ENCODE results near the gene NANP. TPM values are rescaled to one million over a fixed set of nuclear protein-coding genes. Genes with fewer than 3 reads are reported as not detected.
A peak's percentile ranks its signal among the peaks of the same experiment; 100 is the strongest.
"Not testable (repeated sequence)": the region's sequence is repeated elsewhere in the genome, so short reads cannot be mapped to it uniquely, and the experiment has no call there.

The NANP gene
- polyA plus RNA-seq, 3 donors from 2014 or later: 2.4 to 4.9 (median 2.5) TPM

DNA sequence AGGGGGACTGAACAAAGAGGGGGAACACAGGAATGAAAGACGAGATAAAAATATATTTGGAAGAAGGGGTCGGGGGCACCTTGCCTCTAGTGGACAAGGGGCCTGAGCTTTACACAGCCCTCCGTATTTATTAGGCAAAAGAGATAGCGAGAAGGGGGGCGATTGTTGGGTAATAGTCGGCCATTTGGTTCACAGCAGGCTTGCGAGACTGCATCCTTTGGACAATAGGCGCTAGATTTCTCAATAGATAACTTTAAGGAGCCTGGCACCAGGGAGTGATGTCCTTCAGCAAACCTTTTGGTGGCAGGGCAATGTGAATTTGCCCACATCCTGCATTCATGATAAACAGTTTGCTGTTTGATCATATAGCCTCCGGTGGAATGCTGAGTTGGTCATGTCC lies 3.0 kb upstream of the NANP start:
- Mint-ChIP-seq H3K36me3 (peaks cover 0 to 3% (median 3%) of the 10 kb centered on the region in 3 donors), H3K4me1 (peaks cover 19 to 25% of the 10 kb centered on the region in 2 donors), H3K4me3 (no peak overlapping the region), H3K9me3 (no peaks in the 10 kb centered on the region), H3K27me3 (ENCODE audit: low read depth in 3 of 3) (peaks cover 4 to 19% (median 9%) of the 10 kb centered on the region in 3 donors), H3K27ac (no peak overlapping the region)
- no peak for DNase-seq

DNA sequence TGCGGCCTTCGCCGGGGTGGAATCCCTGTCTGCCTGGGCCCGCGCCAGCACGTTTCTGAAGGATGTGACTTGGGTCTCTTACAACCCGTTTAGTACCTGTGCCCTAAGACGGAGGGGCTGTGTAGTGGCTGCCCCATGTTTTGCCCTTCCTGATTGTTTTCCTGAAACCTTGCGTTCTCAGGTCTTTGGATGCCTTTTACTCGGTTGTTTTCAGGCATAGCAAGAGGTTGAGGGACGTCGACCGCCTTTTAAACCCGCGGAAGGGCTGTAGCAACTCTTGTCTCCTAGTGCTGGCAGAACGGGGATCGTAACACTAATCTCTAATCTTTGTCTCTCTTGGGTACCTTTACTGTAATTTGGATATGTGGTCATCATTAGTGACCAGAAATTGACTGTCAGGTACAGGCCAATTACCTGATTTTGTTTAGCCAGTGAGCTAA lies 706 bp upstream of the NANP start:
- DNase-seq: no peak
- H3K27me3 Mint-ChIP-seq (ENCODE audit: low read depth in 3 of 3): peaks cover 4 to 19% (median 9%) of the 10 kb centered on the region in 3 donors
- no peaks in the 10 kb centered on the region for H3K9me3 Mint-ChIP-seq
- peak overlapping the region; percentile 88 to 97 (median 95) for H3K27ac Mint-ChIP-seq
- peaks cover 19 to 26% of the 10 kb centered on the region in 2 donors for H3K4me1 Mint-ChIP-seq
- peak overlapping the region; percentile 94 to 98 (median 96) for H3K4me3 Mint-ChIP-seq
- peaks cover 0 to 3% (median 0%) of the 10 kb centered on the region in 3 donors for H3K36me3 Mint-ChIP-seq

DNA sequence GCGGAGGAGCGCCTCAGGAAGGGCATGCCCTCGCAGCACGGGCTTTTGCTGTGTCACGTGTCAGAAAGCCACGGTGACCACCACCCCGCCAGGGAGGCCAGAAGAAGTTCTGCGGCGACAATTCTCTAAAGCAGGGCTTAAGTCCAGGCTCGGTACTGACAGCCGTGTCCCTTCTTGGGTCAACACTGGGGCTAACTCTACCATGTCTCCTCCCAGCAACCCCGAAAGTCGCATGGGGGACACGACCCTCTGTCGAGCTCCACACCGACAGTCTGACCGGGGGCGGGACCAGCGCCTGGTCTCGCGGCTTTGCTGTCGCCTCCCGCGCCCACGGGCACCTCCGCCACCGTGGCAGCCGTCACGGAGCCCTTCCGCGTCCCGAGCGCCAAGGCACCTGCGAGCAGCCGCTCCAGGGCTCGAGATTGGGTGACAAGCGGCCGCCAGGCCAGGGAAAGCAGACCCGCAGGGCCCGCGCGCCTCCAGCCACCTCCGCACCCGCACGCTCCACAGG lies 534 bp downstream of the NANP start:
- H3K4me3 Mint-ChIP-seq: peak overlapping the region; percentile 94 to 98 (median 96)
- H3K4me1 Mint-ChIP-seq: peaks cover 19 to 26% of the 10 kb centered on the region in 2 donors
- H3K27ac Mint-ChIP-seq: peak overlapping the region; percentile 77 to 97 (median 95)
- peaks cover 4 to 19% (median 11%) of the 10 kb centered on the region in 3 donors for H3K27me3 Mint-ChIP-seq (ENCODE audit: low read depth in 3 of 3)
- no peaks in the 10 kb centered on the region for H3K9me3 Mint-ChIP-seq
- DNase-seq: peak in 1 of 3 donors; percentile 51
- H3K36me3 Mint-ChIP-seq: peaks cover 0 to 3% (median 0%) of the 10 kb centered on the region in 3 donors

DNA sequence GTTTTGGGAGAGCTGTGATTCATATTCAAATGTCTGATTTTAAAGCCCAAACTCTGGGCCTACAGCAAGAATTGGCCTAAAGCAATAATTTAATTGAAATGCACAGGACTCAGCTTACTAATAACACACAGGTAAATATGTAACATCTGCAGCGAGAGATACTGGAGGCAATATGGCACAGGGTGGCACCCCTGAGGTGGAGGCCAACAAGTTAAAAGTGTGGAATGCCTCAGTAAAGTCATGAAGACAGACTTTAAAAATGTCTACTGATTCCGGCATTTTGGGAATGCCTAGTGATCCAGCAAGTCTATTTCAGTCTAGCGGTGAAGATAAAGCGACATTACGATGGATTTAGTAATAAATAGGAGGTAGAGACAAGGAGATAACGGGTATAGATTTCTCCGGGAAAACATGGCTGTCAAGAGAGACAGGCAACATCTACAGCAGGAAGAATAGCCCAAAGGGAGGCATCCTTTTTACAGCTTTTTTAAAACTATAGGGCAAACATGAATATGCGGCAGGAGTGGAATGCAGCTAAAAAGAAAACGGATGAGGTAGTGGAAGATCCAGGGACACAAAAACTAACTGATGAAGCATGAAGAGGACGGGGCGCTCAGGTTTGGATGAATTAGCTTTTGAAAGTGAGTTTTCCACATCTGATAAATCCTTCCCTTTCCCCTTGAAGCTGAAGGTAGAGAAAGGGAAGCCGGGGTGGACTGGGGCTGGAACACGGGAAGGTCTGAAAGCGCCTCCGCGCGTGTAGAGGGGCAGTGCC lies 1.2 kb downstream of the NANP start:
- Mint-ChIP-seq H3K27ac (peak overlapping the region; percentile 77 to 94 (median 84)), H3K4me1 (peaks cover 19 to 26% of the 10 kb centered on the region in 2 donors)
- no peak for DNase-seq

DNA sequence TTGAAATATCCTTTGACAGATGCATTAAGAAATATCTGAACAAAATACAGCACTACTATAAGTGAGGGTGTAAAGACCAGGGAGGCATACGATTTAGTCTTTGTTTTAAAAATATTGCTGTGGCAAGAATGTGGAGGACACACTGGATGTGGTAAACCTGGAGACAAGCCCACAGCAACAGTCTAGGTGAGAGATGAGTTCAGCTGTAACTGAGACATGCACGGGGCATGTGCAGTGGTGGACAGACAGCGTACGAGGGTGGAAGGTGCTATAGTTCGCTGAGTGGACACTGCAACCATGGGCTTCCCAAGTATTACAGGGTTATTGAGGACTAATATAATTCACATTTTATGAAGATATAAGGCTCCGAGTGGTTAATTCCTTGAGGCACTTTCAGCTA lies 1.8 kb downstream of the NANP start:
- no peaks in the 10 kb centered on the region for H3K9me3 Mint-ChIP-seq
- peak overlapping the region; percentile 94 to 98 (median 96) for H3K4me3 Mint-ChIP-seq
- no peak for DNase-seq
- peaks cover 0 to 3% (median 0%) of the 10 kb centered on the region in 3 donors for H3K36me3 Mint-ChIP-seq
- peaks cover 19 to 26% of the 10 kb centered on the region in 2 donors for H3K4me1 Mint-ChIP-seq
- peaks cover 5 to 19% (median 11%) of the 10 kb centered on the region in 3 donors for H3K27me3 Mint-ChIP-seq (ENCODE audit: low read depth in 3 of 3)
- H3K27ac Mint-ChIP-seq: peak overlapping the region in 2 of 6 donors; percentile 5 to 55

More for the DNA sequence above, 1.2 kb downstream of the NANP start:
- Mint-ChIP-seq H3K36me3 (peaks cover 0 to 3% (median 0%) of the 10 kb centered on the region in 3 donors), H3K27me3 (ENCODE audit: low read depth in 3 of 3) (peaks cover 5 to 19% (median 11%) of the 10 kb centered on the region in 3 donors), H3K4me3 (peak overlapping the region; percentile 94 to 98 (median 96)), H3K9me3 (no peaks in the 10 kb centered on the region)

DNA sequence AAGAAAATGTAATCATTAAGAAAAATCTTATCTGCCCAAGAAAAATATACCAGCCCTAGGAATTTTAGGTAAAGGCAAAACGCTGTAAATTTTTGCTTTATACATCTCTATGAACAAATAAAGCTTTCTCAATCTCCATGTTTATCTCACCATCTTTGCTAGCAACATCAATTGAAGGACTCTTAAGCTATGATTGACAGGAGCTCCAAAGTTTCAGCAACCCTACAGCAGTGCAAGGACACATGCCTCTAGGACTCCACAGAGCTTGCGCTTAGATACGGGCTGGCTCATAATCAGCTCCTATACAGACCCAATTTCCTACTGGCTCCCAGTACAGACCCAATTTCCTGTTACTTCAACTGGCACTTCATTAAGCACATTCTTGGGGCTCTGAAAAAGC lies 4.3 kb downstream of the NANP start:
- Mint-ChIP-seq H3K27ac (no peak overlapping the region), H3K9me3 (no peaks in the 10 kb centered on the region), H3K4me1 (peaks cover 18 to 23% of the 10 kb centered on the region in 2 donors), H3K36me3 (peaks cover 0 to 6% (median 3%) of the 10 kb centered on the region in 3 donors), H3K4me3 (no peak overlapping the region), H3K27me3 (ENCODE audit: low read depth in 3 of 3) (peaks cover 5 to 18% (median 9%) of the 10 kb centered on the region in 3 donors)
- no peak for DNase-seq

DNA sequence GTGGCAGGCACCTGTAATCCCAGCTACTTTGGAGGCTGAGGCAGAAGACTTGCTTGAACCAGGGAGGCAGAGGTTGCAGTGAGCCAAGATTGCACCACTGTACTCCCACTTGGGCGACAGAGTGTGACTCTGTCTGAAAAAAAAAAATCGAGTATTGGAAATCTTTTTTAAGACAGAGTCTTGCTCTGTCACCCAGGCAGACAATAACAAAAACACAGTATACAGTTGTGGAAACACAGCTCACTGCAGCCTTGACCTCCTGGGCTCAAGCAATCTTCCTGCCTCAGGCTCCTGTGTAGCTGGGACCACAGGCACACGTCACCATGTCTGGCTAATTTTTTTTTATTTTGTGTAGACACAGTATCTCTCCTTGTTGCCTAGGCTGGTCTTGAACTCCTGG lies 15.0 kb downstream of the NANP start:
- H3K4me3 Mint-ChIP-seq: no peak overlapping the region

DNA sequence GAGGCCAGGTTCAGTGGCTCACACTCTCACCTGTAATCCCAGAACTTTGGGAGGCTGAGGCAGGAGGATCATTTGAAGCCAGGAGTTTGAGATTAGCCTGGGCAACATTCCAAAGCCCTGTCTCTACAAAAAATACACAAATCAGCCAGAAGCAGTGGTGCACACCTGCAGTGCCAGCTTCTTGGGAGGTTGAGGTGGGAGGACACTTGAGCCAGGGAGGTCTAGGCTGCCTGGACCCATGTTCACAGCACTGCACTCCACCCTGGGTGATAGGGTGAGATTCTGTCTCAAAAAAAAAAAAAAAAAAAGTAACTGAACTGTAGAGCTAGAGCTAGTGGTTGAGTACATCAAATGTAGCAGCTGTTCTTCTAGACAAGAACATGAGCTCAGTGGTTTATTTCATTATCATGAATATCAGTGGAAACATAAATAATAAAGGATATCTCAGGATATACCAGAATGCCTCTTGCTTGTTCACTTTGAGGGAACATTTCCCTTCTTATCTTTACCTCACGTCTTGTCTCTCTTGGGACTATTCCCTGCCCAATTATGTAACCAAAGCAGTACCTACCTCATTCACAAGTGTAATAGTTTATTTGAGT lies 17.6 kb downstream of the NANP start:
- H3K4me3 Mint-ChIP-seq: no peak overlapping the region
- no peak for DNase-seq
- H3K36me3 Mint-ChIP-seq: peaks cover 0 to 9% (median 0%) of the 10 kb centered on the region in 3 donors
- H3K4me1 Mint-ChIP-seq: no peaks in the 10 kb centered on the region
- no peak overlapping the region for H3K27ac Mint-ChIP-seq
- H3K9me3 Mint-ChIP-seq: no peaks in the 10 kb centered on the region
- peaks cover 0 to 5% (median 2%) of the 10 kb centered on the region in 3 donors for H3K27me3 Mint-ChIP-seq (ENCODE audit: low read depth in 3 of 3)

More for the DNA sequence above, 15.0 kb downstream of the NANP start:
- no peaks in the 10 kb centered on the region for H3K4me1 Mint-ChIP-seq
- H3K36me3 Mint-ChIP-seq: peaks cover 0 to 13% (median 2%) of the 10 kb centered on the region in 3 donors
- H3K9me3 Mint-ChIP-seq: no peaks in the 10 kb centered on the region
- DNase-seq: no peak
- peaks cover 0 to 2% (median 2%) of the 10 kb centered on the region in 3 donors for H3K27me3 Mint-ChIP-seq (ENCODE audit: low read depth in 3 of 3)
- H3K27ac Mint-ChIP-seq: no peak overlapping the region

DNA sequence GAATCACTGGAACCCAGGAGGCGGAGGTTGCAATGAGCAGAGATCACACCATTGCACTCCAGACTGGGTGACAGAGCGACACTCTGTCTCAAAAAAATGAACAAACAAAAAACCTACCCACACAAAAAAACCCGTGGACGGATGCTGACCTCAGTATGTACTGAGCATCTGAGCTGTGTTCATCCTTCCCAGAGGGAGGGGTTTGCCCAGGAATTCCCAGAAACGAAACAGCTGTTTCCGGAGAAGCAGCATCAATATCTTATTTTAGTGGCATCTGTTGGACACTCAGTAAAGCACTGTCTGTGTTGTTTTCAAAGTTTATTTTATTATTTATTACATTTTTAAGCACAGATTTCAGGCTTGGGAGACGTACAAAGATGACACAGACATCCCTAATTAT lies 18.7 kb downstream of the NANP start:
- H3K4me3 Mint-ChIP-seq: no peak overlapping the region
- H3K9me3 Mint-ChIP-seq: no peaks in the 10 kb centered on the region
- H3K4me1 Mint-ChIP-seq: no peaks in the 10 kb centered on the region
- H3K36me3 Mint-ChIP-seq: peaks cover 0 to 10% (median 0%) of the 10 kb centered on the region in 3 donors
- no peak overlapping the region for H3K27ac Mint-ChIP-seq
- DNase-seq: no peak
- peaks cover 2 to 5% (median 2%) of the 10 kb centered on the region in 3 donors for H3K27me3 Mint-ChIP-seq (ENCODE audit: low read depth in 3 of 3)

DNA sequence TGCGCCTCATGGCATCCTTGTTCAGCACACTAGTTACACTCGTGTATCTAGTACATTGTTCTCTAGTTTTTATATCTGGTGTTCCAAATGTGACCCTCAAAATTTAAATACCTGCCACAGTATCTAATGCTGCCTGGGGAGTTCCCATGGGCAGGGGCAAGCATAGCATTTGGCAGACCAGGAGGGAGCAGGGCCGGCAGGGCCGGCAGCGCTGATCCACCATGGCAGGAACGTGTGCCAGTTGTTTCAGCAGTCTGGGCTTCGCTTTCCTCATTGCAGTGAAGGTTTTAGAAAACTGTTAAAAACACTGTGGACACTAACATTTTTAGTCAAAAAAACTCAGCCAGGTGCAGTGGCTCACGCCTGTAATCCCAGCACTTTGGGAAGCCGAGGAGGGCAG lies 19.2 kb downstream of the NANP start:
- no peaks in the 10 kb centered on the region for H3K4me1 Mint-ChIP-seq
- no peak overlapping the region for H3K27ac Mint-ChIP-seq
- H3K9me3 Mint-ChIP-seq: no peaks in the 10 kb centered on the region
- no peak overlapping the region for H3K4me3 Mint-ChIP-seq
- H3K36me3 Mint-ChIP-seq: peaks cover 0 to 6% (median 0%) of the 10 kb centered on the region in 3 donors
- DNase-seq: no peak
- peaks cover 1 to 5% (median 2%) of the 10 kb centered on the region in 3 donors for H3K27me3 Mint-ChIP-seq (ENCODE audit: low read depth in 3 of 3)

DNA sequence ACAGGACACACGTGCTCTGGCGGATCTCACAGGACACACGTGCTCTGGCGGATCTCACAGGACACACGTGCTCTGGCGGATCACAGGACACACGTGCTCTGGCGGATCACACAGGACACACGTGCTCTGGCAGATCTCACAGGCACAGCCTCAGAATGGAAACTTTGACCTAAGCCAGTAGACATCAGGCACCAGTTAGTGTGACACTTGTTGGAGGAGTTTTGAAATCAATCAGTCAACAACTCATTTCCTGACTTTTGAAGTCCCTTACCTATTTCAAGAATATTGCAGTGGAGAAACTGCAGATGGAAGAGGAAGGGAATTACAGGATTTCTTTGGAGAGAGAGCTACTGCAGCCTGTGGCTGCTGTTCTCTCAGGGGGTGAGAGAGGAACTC lies 20.9 kb downstream of the NANP start:
- not testable (repeated sequence) for H3K4me3 Mint-ChIP-seq; DNase-seq; H3K27me3 Mint-ChIP-seq (ENCODE audit: low read depth in 3 of 3); H3K36me3 Mint-ChIP-seq; H3K9me3 Mint-ChIP-seq; H3K4me1 Mint-ChIP-seq
- H3K27ac Mint-ChIP-seq: peak overlapping the region in 1 of 6 donors; percentile 26

DNA sequence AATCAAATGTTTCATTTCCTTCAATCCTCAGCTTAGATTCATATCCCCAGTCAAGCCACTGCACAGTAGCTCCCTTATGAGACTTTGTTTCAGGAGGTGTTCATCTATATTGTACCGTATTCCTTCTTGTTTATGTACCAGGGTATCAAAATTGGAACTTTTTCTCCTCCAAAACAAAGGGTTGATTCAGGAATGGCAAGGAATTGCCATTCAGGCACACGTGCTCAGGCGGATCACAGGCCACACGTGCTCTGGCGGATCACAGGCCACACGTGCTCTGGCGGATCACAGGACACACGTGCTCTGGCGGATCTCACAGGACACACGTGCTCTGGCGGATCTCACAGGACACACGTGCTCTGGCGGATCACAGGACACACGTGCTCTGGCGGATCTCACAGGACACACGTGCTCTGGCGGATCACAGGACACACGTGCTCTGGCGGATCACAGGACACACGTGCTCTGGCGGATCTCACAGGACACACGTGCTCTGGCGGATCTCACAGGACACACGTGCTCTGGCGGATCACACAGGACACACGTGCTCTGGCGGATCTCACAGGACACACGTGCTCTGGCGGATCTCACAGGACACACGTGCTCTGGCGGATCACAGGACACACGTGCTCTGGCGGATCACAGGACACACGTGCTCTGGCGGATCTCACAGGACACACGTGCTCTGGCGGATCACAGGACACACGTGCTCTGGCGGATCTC lies 21.5 kb downstream of the NANP start:
- H3K4me3 Mint-ChIP-seq; H3K36me3 Mint-ChIP-seq; DNase-seq; H3K9me3 Mint-ChIP-seq; H3K27ac Mint-ChIP-seq; H3K4me1 Mint-ChIP-seq; H3K27me3 Mint-ChIP-seq (ENCODE audit: low read depth in 3 of 3): not testable (repeated sequence)

DNA sequence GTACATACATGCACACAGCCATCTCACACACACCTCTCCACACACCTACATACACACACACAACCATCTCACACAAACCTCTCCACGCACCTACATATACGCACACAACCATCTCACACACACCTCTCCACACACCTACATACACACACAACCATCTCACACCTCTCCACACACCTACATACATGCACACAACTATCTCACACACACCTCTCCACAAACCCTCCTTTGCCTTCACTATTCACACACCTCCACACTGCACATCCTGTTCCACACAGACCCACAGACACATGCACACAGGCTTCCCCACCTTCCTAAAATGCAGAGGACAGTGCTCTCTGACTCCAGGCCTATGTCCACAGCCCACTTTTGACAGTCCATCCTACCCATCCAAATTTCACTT lies 22.2 kb downstream of the NANP start:
- Mint-ChIP-seq H3K4me1 (no peaks in the 10 kb centered on the region), H3K27me3 (ENCODE audit: low read depth in 3 of 3) (peaks cover 2 to 7% (median 3%) of the 10 kb centered on the region in 3 donors), H3K36me3 (peaks cover 0 to 3% (median 0%) of the 10 kb centered on the region in 3 donors), H3K27ac (no peak overlapping the region), H3K4me3 (no peak overlapping the region), H3K9me3 (no peaks in the 10 kb centered on the region)
- no peak for DNase-seq

Measured in immature natural killer cell (primary cell).